HG02759 (cell line): ENCODE data around the gene ETS2.
"Not testable (repeated sequence)": the region's sequence is repeated elsewhere in the genome, so short reads cannot be mapped to it uniquely, and the experiment has no call there.

Experiments used
- ATAC-seq: cut with Tn5 transposase; IDR thresholded peaks from one replicate; pipeline ENCODE4 v1.9.1; 2021; ENCODE audit warnings: mild to moderate bottlenecking, moderate library complexity; ENCODE audit not compliant: unreplicated experiment

Gene ETS2

DNA sequence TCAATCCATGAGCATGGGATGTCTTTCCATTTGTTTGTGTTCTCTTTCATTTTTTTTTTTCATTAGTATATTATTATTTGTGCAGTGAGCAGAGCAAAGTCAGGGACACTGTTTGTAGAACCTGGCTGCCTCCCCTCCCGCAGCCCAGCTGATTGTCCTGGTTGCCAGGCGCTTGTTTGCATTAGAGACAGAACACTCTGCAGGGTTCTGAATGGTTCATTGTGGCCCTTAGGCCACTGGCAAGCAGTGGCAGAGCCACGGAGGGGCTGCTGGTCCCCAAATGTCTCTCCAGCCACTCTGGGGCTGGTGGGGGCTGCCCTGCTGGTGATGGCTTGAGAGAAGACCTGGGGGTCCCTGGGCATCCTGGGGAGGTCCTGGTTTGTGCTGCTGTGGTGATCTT lies 29.0 kb downstream of the ETS2 start:
- no peak for ATAC-seq

GRCh38 chr21:38837806-38838461 lies 32.2 kb downstream of the ETS2 start:
- ATAC-seq = no peak

GRCh38 chr21:38838598-38839327 lies 33.0 kb downstream of the ETS2 start:
- ATAC-seq = no peak

GRCh38 chr21:38839328-38840286 lies 33.9 kb downstream of the ETS2 start:
- ATAC-seq = no peak

DNA sequence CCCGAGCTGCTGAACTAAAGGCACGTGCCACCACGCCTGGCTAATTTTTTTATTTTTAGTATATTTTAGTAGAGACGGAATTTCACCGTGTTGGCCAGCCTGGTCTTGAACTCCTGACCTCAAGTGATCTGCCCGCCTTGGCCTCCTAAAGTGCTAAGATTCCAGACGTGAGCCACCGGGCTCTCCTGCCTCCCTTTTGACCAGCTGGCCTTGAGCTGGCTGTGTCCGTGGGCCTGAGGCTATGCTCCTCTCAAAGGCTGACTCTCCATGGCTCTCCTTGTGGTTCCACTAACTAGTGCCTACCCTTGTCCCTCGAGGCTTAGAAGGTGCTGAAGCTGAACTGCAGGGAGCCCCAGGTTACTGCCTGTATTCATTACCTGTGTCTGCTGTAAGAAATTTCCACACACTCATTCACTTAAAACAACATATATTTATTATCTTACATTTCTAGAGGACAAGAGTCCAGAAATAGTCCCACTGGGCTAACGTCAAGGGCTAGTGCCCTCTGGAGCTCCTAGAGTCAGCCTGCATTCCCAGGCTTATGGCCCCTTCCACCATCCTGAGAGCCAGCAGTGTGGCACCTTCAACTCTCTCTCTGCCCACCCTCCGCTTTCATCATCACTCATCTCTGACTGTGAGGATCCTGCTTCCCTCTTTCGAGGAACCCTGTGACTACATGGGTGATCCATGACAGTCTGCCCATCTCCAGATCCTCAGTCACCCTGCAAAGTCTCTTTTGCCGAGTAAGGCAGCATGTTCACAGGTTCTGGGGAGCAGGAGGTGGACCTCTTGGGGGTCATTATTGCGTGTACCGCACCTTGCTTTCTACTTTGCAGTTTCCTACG lies 34.9 kb downstream of the ETS2 start:
- no peak for ATAC-seq

DNA sequence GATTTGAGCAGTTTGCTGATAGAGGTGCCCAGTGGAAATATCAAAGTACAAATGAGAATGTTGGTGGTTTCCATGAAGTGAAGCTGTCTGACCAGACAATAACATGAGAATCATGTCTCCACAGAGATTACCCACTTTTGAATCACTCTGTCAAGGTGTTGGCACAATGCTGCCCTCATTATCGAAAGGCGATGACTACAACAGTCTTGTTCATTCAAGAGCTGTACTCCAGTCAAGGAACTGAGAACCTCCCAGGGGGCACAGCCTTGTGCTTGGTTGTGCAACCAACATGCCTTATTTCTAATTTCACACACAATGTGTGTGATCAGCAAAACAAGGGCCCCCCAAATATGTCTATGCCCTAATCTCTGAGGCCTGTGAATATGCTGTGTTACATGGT lies 35.7 kb downstream of the ETS2 start:
- ATAC-seq = no peak

DNA sequence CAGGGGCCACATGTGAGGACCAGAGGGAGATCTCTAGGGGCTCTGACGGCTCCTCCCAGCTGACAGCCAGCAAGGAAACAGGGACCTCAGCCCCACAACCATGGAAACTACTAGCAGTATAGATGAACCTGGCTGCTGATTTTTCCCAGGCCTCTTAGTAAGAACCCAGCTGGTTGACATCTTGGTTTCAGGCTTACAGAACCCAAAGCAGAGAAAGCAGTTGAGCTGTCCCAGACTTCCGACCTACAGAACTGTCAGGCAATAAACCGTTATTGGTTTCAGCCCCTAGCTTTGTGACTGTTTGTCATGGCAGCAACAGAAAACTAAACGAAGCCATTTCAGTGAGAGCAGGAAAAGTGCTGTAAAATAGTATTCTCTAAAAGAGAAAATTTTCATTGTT lies 36.4 kb downstream of the ETS2 start:
- no peak for ATAC-seq

GRCh38 chr21:38843379-38843778 lies 37.6 kb downstream of the ETS2 start:
- no peak for ATAC-seq

DNA sequence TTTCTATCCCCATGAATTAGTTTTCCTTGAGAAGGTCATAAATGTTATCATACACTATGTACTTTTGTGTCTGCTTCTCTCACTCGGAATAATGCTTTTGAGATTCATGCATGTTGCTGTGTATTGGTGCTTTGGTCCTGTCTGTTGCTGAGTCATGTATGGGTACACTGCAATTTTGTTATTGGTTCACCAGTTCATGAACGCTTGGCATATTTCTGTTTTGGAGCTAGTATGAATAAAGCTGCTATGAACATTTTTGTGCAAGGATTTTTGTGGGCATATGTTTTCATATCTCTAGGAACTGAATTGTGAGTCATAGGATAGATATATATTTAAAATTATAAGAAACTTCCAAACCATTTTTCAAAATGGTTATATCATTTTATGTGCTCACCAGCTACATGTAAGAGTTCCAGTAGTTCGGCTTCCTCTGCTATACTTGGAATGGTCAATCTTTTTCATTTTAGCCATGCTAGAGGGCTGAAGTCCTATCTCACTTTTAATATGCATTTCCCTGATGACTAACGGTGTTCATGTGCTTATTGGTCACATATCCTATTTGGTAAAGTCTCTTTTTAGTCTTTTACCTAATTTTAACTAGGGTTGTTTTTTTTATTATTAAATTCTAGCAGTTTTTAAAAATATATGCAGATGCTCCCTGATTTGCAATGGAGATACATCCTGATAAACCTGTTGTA lies 38.2 kb downstream of the ETS2 start:
- ATAC-seq = no peak

GRCh38 chr21:38845374-38845773 lies 39.6 kb downstream of the ETS2 start:
- ATAC-seq = not testable (repeated sequence)

- ATAC-seq = no peak
These were observed 41.8 kb downstream of the ETS2 start for GRCh38 chr21:38847556-38847955.

DNA sequence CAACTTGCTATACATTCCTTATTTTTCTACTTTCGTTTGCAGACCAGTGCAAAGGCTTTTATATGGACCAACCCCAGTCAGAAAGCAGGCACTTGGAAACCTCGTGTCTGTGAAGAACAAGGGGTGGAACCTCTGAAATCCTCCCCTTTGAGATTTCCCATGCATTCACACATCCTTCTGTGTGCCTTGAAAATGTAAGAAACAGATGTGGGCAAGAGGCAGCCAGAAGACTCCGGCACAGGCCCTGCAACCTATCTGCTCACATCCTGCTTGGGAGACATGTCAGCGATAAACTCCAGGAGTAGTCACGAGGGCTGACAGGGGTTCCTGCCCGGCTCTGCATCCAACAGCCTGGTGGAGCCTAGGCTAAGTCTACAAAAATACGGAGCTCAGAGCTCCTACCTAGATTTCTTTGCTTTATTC lies 42.5 kb downstream of the ETS2 start:
- no peak for ATAC-seq

DNA sequence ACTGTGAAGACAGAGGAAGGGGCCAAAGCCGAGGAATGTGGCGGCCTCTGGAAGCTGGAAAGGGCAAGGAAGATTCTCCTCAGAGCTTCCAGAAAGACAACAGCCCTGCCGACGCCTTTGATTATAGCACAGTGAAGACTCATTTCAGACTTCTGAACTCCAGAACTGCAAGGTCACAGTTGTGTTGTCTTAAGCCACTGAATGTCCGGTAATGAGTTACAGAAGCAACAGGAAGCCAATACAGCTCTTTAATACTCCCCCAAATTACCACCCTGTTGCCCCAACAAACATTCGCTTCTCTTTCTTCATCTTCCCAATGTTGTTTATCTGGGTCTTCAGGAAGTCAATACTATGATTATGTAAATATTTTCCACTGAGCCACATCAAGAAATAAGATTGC lies 44.0 kb downstream of the ETS2 start:
- no peak for ATAC-seq

DNA sequence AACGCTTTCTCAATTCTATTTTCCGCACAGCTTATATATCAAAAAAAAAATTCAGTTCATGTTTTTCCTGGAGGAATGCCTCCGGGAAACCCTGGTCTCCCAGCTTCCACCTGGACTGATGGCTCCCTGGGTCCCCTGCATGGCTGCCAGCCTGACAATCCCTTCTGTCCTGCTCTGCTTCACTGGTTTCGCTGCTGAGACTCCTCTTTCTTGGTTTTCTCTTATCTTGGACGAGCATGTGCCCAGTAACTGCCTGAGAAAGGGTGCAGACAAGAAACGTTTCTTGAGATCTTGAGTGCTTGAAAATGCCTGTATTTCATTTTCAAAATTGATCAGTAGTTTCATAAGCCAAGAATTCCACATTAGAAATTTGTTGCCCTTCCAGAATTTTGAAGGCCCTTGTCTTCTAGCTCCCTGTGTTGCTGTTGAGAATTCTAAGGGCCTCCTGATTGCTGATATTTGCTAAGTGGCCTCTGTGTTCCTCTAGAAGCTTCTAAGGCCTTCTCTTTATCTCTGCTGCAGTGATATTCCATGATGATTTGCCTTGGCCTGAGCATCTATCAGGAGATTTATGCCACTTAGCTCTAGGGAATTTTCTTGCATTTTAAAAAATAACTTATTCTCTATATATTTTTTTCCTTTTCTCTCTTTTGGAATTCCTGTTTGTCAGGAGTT lies 44.7 kb downstream of the ETS2 start:
- ATAC-seq = no peak

- ATAC-seq = no peak
These were observed 45.4 kb downstream of the ETS2 start for GRCh38 chr21:38851101-38851500.

- ATAC-seq = no peak
These were observed 46.5 kb downstream of the ETS2 start for GRCh38 chr21:38852278-38852677.

DNA sequence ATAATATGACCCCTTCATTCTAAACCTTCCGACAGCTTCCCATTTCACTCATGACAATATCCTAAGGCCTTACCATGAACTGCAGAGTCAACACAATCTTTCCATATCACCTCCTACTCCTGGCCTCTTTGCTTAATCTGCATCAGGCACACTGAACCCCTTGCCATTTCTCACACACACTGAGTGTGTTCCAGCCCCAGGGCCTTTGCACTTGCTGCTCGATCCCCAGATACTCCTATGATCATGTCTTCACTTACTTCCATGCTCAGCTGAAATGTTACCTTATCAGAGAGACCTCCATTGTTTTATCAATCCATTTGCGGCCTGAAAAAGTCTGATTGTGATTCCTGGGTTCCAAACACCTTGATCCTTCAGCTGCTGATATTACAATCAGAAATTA lies 47.0 kb downstream of the ETS2 start:
- ATAC-seq = no peak

DNA sequence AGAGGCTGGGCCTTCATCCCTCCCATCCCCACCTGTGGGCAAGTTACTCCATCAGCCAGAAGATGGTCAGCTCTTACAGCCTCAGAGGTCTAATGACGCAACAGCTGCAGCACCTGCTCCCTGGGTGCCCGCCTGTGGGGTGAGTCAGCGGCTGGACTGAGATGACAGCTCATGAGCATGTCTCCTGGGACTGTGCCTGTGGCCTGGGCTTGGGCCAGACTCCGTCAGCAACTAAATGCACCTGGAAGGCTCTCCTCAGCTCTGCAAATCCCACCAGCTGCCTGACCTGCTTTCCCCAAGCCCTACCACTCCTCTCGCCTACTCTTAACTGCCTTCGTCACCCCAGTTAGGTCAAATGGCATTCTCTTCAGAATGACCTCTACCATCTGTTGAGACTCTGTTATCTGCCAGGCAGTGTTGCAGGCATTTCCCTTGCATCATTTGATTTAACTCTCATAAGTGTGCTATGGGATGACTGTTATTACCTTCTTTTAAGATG lies 47.7 kb downstream of the ETS2 start:
- ATAC-seq = peak; percentile 96

DNA sequence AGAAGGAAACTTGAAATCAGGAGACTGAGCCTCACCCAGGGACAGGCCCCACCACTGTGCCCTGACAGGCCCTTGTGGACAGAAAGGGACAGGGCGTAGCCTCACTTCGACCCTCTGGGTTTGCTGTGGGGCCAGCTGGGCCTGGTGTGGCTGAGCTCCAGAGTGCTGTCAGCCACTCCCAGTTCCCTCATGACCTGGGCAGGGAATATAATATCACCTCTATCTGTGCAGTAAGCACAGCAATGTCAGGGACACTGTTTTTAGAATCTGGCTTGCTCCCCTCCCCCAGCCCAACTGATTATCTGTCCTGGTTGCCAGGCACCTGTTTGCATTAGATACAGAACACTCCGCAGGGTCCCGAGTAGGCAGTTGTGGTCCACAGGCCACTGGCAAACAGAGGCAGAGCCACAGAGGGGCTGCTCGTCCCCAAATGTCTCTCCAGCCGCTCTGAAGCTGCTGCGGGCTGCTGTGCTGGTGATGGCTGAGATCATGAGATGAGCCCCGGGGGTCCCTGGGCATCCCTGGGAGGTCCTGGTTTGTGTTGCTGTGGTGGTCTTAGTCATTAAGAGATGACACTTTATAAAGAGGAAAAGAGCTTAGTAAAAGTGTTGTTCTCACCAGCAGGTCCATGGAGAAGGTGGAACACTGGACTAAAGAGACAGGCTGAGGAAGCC lies 51.6 kb downstream of the ETS2 start:
- ATAC-seq = no peak
